Type B pancreatic cell (in vitro differentiated cells): ENCODE data around the gene MEX3C. TPM values are rescaled to one million over a fixed set of nuclear protein-coding genes. Genes with fewer than 3 reads are reported as not detected.

Experiments used
- DNase-seq: peaks from one replicate; pipeline ENCODE4 v3.0.0; 2021; ENCODE audit warnings: mixed read lengths; ENCODE audit not compliant: unreplicated experiment; ENCODE audit errors: extremely low spot score
- H3K27ac Mint-ChIP-seq: 2 replicates; pipeline ENCODE4 v1.8.0; 2021; ENCODE audit warnings: mild to moderate bottlenecking, mixed read lengths
- H3K27me3 Mint-ChIP-seq: 2 replicates; pipeline ENCODE4 v1.8.0; 2021; ENCODE audit warnings: mixed read lengths
- H3K36me3 Mint-ChIP-seq: 2 replicates; pipeline ENCODE4 v1.8.0; 2021; ENCODE audit warnings: mixed read lengths
- H3K4me1 Mint-ChIP-seq: one replicate; pipeline ENCODE4 v1.8.0; 2021; ENCODE audit warnings: mixed read lengths; ENCODE audit not compliant: unreplicated experiment
- H3K4me3 Mint-ChIP-seq: 2 replicates; pipeline ENCODE4 v1.8.0; 2021; ENCODE audit warnings: mild to moderate bottlenecking, mixed read lengths
- H3K9me3 Mint-ChIP-seq: 2 replicates; pipeline ENCODE4 v1.8.0; 2021; ENCODE audit warnings: mixed read lengths
- total RNA-seq: library from RNA; stranded (reverse); gene quantifications from 2 replicates; pipeline ENCODE4 v1.2.1, GENCODE V29; 2021; ENCODE audit warnings: low replicate concordance
- TF ChIP-seq, protein P1 (sequence below): fragments of 200-600 bp; sonication (generic); conservative IDR thresholded peaks from 2 replicates; pipeline ENCODE4 v1.5.0; 2021; ENCODE audit warnings: antibody characterized with exemption, mild to moderate bottlenecking

Gene MEX3C
- total RNA-seq, 1 donor from 2014 or later = 69.5 TPM

DNA sequence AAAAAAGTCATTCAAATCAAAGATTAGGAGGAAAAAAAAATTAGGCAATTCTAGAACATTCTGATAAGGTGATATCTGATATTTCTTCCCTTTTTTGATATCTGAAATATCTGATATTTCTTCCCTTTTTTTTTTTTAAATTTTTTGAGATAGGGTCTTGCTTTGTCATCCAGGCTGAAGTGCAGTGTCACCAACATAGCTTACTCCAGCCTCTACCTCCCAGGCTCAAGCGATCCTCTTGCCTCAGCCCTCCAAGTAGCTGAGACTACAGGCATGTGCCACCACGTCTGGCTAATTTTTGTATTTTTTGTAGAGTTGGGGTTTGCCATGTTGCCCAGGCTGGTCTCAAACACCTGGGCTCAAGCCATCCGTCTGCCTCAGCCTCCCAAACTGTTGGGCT, 33.9 kb downstream of the MEX3C start:
- no peaks in the 10 kb centered on the region for H3K27me3 Mint-ChIP-seq
- no peak overlapping the region for H3K4me3 Mint-ChIP-seq
- no peak overlapping the region for H3K27ac Mint-ChIP-seq
- H3K36me3 Mint-ChIP-seq = no peaks in the 10 kb centered on the region
- H3K4me1 Mint-ChIP-seq = peaks cover 13% of the 10 kb centered on the region
- TF ChIP-seq, protein P1, sequence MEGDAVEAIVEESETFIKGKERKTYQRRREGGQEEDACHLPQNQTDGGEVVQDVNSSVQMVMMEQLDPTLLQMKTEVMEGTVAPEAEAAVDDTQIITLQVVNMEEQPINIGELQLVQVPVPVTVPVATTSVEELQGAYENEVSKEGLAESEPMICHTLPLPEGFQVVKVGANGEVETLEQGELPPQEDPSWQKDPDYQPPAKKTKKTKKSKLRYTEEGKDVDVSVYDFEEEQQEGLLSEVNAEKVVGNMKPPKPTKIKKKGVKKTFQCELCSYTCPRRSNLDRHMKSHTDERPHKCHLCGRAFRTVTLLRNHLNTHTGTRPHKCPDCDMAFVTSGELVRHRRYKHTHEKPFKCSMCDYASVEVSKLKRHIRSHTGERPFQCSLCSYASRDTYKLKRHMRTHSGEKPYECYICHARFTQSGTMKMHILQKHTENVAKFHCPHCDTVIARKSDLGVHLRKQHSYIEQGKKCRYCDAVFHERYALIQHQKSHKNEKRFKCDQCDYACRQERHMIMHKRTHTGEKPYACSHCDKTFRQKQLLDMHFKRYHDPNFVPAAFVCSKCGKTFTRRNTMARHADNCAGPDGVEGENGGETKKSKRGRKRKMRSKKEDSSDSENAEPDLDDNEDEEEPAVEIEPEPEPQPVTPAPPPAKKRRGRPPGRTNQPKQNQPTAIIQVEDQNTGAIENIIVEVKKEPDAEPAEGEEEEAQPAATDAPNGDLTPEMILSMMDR = no peak
- no peak for DNase-seq
- no peaks in the 10 kb centered on the region for H3K9me3 Mint-ChIP-seq

DNA sequence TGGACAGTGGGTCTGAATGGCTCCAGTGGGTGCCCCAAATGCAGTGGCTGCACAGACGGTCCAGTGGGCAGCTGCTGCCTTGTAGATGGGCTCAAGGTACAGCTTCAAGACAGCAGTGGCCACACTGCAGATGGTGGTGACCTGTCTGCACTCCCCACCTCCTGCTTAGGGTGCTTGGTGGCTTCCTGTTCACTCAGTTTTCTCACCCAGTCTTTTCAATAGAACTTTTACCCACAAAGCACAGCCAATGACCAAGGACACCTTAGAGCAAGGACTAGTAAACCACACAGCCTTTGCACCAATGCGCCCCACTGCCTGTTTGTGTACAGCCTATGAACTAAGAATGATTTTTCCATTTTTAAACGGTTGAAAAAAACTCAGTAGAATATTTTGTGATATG, 34.9 kb downstream of the MEX3C start:
- Mint-ChIP-seq H3K4me1 (peaks cover 7% of the 10 kb centered on the region), H3K27me3 (no peaks in the 10 kb centered on the region), H3K27ac (no peak overlapping the region), H3K9me3 (no peaks in the 10 kb centered on the region), H3K4me3 (no peak overlapping the region), H3K36me3 (no peaks in the 10 kb centered on the region)
- TF ChIP-seq, protein P1 = no peak
- no peak for DNase-seq

DNA sequence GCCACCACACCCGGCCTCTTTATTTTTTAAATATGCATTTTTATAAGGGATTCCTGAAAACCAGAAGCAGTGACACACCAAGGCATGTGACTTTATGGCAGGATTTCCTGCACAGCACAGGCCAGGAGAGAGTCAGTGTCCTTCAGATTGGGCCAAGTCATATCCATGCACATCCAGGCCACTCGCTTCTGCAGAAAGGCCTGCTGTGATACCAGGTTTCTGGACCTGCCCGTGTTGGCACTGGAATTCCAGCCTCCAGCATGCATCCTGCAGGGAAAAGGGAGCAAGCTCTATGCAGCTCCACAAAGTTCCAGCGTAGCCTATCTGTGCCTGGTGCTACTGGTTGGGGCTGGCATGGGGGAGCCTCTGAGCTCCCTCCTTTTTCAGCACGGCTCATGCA, 36.8 kb downstream of the MEX3C start:
- Mint-ChIP-seq H3K9me3 (no peaks in the 10 kb centered on the region), H3K36me3 (no peaks in the 10 kb centered on the region), H3K27me3 (no peaks in the 10 kb centered on the region), H3K27ac (no peak overlapping the region), H3K4me3 (no peak overlapping the region), H3K4me1 (peaks cover 4% of the 10 kb centered on the region)
- TF ChIP-seq, protein P1 = no peak
- no peak for DNase-seq

DNA sequence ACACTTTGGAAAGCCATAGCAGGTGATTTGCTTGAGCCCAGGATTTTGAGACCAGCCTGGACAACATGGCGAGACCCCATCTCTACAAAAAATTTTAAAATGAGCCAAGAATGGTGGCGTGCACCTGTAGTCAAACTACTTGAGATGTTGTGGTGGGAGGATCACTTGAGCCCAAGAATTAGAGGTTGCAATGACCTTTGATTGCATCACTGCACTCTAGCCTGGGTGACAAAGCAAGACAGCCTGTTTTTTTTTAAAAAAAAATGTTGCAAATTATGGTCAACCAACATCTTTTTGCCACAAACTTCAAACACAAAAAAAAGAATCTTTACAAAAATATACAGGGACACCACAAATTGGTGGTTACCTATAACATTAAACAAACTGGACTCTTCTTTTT, 40.3 kb downstream of the MEX3C start:
- H3K27me3 Mint-ChIP-seq = no peaks in the 10 kb centered on the region
- TF ChIP-seq, protein P1 = no peak
- H3K36me3 Mint-ChIP-seq = no peaks in the 10 kb centered on the region
- no peak overlapping the region for H3K27ac Mint-ChIP-seq
- H3K4me3 Mint-ChIP-seq = no peak overlapping the region
- no peaks in the 10 kb centered on the region for H3K4me1 Mint-ChIP-seq
- no peak for DNase-seq
- no peaks in the 10 kb centered on the region for H3K9me3 Mint-ChIP-seq

DNA sequence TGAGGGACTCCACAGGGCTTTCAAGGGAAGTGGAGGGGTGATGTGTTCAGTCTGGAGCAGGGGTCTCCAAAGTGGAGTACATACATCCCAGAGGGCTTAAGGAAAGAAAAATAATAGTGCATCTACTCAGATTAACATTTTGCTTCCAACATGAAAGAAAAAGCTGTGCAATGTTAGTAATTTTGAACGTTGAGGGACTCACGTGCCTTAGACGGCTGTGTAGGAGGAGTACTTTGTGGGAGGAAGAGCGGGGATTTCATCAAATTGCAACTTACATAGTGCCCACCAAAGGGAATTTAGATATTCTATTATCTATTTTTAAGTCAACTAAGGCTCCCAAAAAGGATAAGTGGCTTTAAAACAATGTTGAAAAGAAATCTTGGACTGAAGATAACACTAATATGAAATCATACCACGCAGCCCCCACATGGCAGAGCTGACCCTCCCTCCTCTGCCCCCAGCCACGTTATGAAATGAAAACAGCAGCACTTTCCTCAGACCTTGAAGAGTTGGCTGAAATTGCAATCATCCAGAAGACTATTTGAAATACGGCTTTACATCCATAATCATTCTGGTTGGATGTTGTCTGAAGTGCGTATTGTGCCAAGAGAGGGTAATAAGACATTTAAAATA, 42.9 kb downstream of the MEX3C start:
- H3K36me3 Mint-ChIP-seq = no peaks in the 10 kb centered on the region
- no peak overlapping the region for H3K4me3 Mint-ChIP-seq
- no peak overlapping the region for H3K27ac Mint-ChIP-seq
- H3K9me3 Mint-ChIP-seq = peaks cover 5% of the 10 kb centered on the region
- H3K4me1 Mint-ChIP-seq = peaks cover 5% of the 10 kb centered on the region
- TF ChIP-seq, protein P1 = no peak
- no peaks in the 10 kb centered on the region for H3K27me3 Mint-ChIP-seq
- no peak for DNase-seq
